Left ventricle myocardium superior (tissue), 1 donor: ENCODE data around the gene ZNF791. TPM values are rescaled to one million over a fixed set of nuclear protein-coding genes. Genes with fewer than 3 reads are reported as not detected.
"Not testable (repeated sequence)": the region's sequence is repeated elsewhere in the genome, so short reads cannot be mapped to it uniquely, and the experiment has no call there.

Experiments used
- ATAC-seq: fragments of 200-7000 bp; cut with Tn5 transposase; one replicate; pipeline ENCODE4 v1.9.1; 2020; ENCODE audit warnings: mild to moderate bottlenecking, moderate library complexity
- DNase-seq: peaks from one replicate; pipeline ENCODE4 v3.0.0-alpha.2; 2020
- intact Hi-C: fragments of 100-400 bp; cut with micrococcal nuclease; formaldehyde crosslinking; loops from one replicate; pipeline ENCODE4 v1.11.0; 2022
- total RNA-seq: library from RNA; stranded (reverse); fragmentation: NEBNext Ultra II Directional; extraction: Animal tissue kit (Norgen Biotek cat#: 25700); gene quantifications from one replicate; pipeline ENCODE4 v1.2.1, GENCODE V29; 2021
- donor health status: DM: no; HTN: yes; CAD: no; lungs with severe emphysema.

Gene ZNF791
- total RNA-seq, 1 donor from 2014 or later: 15.5 TPM

- ATAC-seq (no peak), DNase-seq (no peak)
- intact Hi-C loops: no loop called here
These were observed 17.6 kb downstream of the ZNF791 start for GRCh38 chr19:12628040-12629022.

- intact Hi-C loops: no loop called here
- DNase-seq: no peak
- no peak for ATAC-seq
These were observed 18.5 kb downstream of the ZNF791 start for GRCh38 chr19:12629215-12629614.

GRCh38 chr19:12636631-12637030 is 25.9 kb downstream of the ZNF791 start:
- intact Hi-C loops: no loop called here
- ATAC-seq (no peak), DNase-seq (peak; percentile 9)

- DNase-seq (peak; percentile 14), ATAC-seq (no peak)
- intact Hi-C loops: no loop called here
These were observed 28.0 kb downstream of the ZNF791 start for GRCh38 chr19:12638611-12639182.

GRCh38 chr19:12639901-12640613 is 29.3 kb downstream of the ZNF791 start:
- peak; percentile 88 for DNase-seq
- intact Hi-C loops: no loop called here
- peak; percentile 92 for ATAC-seq

DNA sequence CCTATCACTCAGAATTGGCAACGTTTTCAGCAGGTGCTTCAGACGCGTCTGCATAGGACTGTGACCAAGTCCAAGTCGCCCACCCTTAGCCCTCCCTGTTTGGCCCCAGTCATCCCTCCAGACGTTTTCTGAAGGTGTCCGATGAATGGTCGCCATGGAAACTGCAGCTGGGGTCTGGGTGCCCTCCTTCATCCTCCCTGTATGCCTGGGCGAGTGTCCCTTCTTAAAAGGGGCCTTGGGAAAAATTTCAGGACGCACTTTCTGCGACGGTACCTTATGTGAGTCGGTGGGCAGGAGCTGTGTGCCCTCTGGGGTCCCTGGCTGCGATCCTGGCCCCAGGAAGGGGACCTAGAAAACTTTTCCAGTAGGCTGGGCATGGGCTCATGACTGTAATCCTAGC is 30.7 kb downstream of the ZNF791 start:
- DNase-seq: no peak
- intact Hi-C loops: no loop called here
- no peak for ATAC-seq

DNA sequence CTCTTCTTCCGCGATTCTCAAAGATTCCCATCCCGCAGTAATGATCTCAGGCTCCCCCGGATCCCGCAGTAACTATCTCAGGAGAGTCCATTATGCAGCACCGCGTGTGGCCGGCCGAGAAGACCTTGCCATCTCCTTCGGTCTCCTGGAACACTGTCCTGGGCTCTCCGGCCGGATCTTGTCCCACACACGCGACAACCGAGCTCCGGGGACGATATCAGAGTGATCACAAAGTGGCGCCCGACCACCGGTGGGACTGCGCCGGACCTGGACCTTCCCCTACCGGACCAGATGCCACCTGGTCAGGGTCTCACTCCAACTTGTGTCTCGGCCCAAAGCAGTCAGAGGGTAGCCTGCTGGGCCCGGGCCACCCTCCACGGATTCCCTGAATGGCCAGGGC is 31.8 kb downstream of the ZNF791 start:
- intact Hi-C loops: no loop called here
- peak; percentile 15 for DNase-seq
- no peak for ATAC-seq

GRCh38 chr19:12643716-12644115 is 33.0 kb downstream of the ZNF791 start:
- ATAC-seq, intact Hi-C loops: not testable (repeated sequence)
- DNase-seq: peak; percentile 5

DNA sequence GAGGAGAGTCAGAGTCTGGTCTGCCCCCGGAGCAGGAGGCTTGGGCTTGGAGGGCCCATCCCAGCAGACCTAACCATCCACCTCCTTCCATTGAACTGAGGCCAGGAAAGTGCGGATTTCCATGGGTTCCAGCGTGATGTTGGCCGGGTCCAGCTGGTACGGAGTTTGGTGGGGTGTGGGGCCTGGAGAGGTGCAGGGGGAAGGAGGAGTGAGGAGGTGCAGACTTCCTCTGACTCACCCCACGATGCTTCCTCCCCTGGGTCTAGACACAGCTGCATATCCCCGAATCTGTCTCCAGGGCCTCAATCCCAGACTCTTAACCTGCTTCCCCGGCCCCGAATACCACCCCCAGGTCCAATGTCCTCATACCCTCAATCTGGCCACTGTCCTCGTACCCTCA is 35.8 kb downstream of the ZNF791 start:
- intact Hi-C loops: no loop called here
- ATAC-seq (no peak), DNase-seq (no peak)

DNA sequence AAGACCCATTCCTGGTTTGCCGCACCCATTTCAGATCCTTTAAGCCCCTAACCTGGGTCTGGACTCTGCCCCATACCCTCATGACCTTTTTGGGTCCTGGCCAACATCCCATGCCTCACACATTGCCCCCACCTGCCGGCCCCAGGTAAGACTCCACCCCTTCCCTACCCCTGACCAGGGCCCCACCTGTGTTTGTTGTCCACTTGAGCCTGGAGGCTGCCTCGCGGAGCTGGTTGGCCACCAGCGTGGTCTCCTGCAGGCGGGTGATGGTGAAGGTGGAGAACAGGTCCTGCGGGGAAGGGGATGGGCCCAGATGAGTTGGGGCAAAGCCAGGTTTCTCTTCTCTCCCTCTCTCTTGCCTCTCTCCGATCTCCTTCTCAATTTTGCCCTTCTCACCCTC is 36.3 kb downstream of the ZNF791 start:
- ATAC-seq (no peak), DNase-seq (no peak)
- intact Hi-C loops: no loop called here

DNA sequence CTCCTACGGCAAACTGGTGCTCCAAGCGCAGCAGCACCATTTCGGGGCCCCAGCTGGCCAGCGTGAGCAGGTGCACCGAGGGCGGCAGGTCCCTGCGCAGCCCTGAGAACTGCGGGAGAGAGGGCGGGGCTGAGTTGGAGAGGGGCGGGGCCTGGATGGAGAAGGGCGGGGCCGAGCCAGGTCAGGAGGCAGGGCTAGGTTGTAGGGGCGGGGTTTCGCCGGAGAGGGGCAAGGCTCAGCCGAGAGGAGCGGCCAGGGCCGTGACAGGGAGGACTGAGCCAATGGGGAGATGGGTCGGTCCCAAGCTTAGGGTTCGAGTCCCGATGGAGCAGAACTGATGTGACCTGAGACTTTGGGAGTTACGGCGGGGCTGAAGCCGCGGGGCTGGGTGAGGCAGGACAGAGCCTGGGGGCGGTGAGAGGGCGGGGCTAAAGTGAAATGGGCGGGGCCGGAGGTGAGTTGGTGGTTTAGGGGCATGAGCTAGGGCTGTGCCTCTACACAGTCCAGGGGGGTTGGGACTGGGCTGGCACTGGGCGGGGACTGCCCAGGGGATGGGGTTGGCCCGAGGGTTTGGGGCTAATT is 36.9 kb downstream of the ZNF791 start:
- ATAC-seq: peak; percentile 88
- peak; percentile 66 for DNase-seq
- intact Hi-C loops: no loop called here

DNA sequence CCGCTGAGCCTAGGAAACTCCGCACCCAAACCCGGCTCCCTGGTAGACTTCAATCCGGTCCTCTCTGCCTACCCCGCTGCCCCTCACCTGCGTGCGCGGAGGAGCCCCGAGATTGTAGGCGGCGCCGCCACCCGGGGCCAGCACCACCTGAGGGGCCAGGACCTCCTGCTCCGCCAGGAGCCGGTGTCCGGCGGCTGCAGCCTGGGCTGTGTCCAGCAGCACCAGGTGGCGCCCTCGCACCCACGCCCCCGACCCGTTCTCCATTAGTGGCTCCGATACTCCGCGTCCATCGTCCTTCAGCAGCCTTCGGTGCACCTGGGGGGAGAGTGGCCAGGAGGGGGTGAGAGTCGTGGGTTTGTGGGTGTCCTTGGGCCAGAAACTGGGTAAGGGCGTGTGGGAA is 37.4 kb downstream of the ZNF791 start:
- intact Hi-C loops: no loop called here
- peak; percentile 71 for ATAC-seq

GRCh38 chr19:12649941-12650340 is 39.2 kb downstream of the ZNF791 start:
- DNase-seq (peak; percentile 11), ATAC-seq (no peak)
- intact Hi-C loops: no loop called here

More for the DNA sequence above, 37.4 kb downstream of the ZNF791 start:
- DNase-seq: peak; percentile 44

DNA sequence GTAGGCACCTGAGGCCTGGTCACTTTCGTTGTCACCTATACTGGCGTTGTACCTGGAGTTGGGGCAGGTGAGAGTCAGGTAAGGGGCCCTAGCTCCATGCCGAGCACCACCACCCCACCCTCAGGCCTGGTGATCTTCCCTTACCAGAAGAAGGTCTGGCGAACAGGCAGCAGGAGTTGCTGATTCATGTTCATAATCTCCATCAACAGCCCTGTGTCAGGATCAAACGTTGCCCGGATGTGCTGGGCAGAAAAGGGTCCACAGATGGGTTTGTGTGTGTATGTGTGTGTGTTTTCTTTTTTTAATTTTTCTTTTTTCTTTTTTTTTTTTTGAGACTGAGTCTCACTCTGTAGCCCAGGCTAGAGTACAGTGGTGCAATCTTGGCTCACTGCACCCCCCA is 41.5 kb downstream of the ZNF791 start:
- intact Hi-C loops: no loop called here
- DNase-seq (peak; percentile 8), ATAC-seq (no peak)

- intact Hi-C loops: no loop called here
- no peak for ATAC-seq
- DNase-seq: peak; percentile 15
These were observed 44.8 kb downstream of the ZNF791 start for GRCh38 chr19:12655546-12655945.

DNA sequence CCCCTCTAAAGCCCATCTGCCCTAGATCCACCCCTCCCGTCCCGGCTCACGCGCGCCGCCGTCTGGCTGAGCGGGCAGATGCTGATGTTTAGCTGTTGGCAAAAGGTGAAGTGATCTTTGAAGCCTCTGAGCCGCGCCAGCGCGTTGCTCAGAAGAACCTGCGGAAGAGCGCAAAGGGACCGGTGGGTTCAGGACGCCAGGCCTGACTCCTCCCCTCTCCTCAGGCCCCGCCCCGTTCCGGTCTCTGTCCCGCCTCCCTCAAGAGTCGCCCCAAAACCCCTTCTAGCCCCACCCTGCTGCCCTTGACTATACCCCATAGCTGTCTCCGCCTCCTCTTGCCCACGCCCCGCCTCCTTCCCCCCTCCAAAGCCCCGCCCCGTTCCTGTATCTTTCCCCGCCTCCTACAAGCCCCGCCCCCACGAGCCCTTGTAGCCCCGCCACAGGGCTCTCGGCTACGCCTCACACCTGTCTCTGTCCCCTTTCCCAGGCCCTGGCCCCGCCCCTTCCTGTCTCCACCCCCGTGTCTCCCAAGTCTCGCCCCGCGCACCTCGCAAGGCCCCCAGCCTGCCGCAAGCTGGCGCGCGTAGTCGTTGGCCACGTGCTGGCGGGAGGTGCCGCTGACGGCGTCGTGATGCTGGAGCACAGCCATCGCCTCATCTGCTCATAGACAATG is 46.3 kb downstream of the ZNF791 start:
- no peak for ATAC-seq
- DNase-seq: no peak
- intact Hi-C loops: no loop called here

- ATAC-seq (no peak), DNase-seq (no peak)
- intact Hi-C loops: no loop called here
These were observed 47.2 kb downstream of the ZNF791 start for GRCh38 chr19:12657966-12658365.

DNA sequence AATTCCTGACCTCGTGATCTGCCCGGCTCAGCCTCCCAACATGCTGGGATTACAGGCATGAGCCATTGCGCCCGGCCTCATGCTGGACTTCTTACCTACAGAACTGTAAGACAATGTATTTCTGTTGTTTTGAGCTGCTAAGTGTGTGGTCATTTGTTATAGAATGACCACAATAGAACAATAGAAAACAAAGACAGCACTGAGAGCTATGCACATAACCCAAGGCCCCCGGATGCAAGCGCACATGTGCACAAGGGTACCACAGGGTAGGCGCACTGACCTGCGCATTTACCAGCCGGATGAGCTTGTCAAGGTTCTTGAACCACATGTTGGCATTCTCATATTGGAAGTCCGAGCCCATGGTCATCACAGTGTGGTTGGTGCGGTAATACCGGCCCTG is 50.3 kb downstream of the ZNF791 start:
- no peak for ATAC-seq
- no peak for DNase-seq
- intact Hi-C loops: no loop called here
